ENCODE data around the gene NINL.

- TF ChIP-seq CTCF (optimal IDR thresholded peaks at IDR 0.05 in 1 of 3, IDR thresholded peaks at IDR 0.05 in 1 of 3, conservative IDR thresholded peaks at IDR 0.05 in 1 of 3; ENCODE audit: extremely low read depth in 1 of 3, insufficient read depth in 2 of 3, low read length in 3 of 3) (no peak), EZH2 (IDR thresholded peaks at IDR 0.05; ENCODE audit: low read length) (no peak)
Measured at GRCh38 chr20:25498280-25498606, 87.1 kb downstream of the NINL start.
